ENCODE data around the gene GJA3.

The GJA3 gene

DNA sequence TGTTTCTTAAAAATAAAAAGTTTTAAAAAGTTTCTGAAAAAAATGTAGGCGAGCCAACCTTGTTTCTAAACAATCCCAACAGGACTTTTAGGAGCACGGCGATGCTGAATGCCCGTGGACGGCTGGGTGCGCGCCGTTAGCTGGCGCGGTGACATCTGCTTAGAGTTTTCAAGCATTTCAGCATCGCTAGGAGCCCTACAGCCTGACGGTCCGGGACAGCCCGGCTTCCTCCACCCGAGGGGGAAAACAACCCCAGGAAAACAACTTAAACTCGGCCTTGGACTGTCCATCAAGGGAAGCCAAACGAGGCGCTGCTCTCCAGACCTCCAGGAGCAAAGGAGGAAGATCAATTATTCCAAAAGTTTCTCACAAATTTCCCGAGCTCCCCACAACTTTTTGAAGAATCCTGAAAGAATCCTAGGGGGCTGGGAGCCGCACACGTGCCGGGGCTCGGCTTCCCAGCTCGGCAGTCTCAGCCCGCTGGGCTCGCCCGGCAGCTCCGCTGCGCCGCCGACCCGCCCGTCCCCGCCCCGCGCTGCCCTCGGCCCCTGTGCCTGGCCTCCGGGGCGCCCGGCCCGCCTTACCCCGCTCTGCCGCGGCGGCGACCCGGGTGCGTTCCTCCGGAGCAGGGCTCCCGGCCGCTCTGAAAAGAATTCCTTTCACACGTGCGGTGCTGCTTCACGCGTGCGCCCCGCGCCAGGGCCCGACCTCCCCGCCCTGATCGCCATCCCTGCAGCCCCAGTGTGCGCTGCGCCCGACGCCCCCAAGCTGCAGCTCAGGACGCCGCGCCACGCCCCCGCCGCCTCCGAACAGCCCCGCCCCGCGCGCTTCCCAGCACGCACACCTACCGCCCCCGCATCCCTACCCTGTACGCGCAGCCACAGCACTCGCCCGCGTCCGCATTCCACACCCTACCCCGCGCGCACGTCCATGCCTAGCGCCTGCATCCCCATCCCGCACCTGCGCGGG, at the start of gene GJA3:
Gene GJA3 (minus strand): TSS at position 747 of the 969 bp plus-strand sequence. CDS start 17,764 bp downstream, outside the sequence.
- peak; percentile 41 to 53 for DNase-seq (ENCODE audit: low read depth in 2 of 2)

GRCh38 chr13:20209948-20210347, 49.1 kb upstream of the GJA3 start:
- no peak for DNase-seq (ENCODE audit: low read depth in 2 of 2)

GRCh38 chr13:20206698-20207235, 45.9 kb upstream of the GJA3 start:
- DNase-seq (ENCODE audit: low read depth in 2 of 2) = no peak

DNA sequence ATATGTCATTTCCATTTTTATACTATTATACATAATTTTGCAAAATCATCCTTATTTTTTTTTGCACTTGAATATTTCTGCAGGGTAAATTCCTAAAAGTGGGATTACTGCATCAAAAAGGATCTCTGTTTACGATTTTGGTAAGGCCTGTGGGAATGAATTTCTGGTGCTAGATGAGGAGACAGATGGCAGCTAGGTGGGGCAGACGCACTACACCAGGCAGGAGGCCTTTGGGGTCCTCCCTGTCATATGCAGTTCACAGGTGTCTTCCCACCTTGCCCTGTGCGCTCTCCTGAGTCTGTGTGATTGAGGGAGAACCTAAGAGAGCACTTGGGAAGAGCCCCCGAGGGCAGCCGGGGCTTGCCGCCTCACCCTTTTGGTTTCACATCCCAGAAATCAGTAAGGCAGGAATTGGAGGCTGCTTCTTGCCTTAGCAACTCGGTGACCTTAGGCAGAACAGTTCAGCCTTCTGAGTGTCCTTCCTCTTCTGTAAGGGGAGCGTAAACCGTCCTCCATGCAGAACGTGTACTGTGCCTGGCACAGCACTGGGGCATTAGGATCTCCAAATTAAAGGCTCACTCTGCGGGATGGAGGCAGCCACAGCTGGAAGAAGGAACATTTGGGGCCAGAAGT, 45.3 kb upstream of the GJA3 start:
- no peak for DNase-seq (ENCODE audit: low read depth in 2 of 2)

DNA sequence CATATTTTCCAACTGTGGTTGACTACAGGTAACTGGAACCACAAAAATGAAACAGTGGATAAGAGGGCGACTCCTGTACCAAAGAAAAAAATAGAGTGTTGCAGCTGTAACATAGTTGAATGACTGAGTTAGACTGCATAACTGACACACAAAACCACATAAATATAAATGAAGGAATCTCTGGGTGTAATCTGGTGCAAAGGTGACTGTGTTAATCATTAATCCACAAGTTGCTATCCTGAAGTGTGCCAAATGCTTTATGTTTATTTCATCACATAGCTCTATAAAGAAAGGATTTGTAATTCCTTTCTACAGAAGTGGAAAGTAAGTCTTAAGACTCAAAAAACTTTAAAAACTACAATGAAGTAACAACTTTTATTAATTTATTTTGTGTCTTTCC, 37.9 kb upstream of the GJA3 start:
- no peak for DNase-seq (ENCODE audit: low read depth in 2 of 2)

GRCh38 chr13:20197361-20197834, 36.5 kb upstream of the GJA3 start:
- no peak for DNase-seq (ENCODE audit: low read depth in 2 of 2)

GRCh38 chr13:20195801-20196200, 34.9 kb upstream of the GJA3 start:
- DNase-seq (ENCODE audit: low read depth in 2 of 2) = no peak

DNA sequence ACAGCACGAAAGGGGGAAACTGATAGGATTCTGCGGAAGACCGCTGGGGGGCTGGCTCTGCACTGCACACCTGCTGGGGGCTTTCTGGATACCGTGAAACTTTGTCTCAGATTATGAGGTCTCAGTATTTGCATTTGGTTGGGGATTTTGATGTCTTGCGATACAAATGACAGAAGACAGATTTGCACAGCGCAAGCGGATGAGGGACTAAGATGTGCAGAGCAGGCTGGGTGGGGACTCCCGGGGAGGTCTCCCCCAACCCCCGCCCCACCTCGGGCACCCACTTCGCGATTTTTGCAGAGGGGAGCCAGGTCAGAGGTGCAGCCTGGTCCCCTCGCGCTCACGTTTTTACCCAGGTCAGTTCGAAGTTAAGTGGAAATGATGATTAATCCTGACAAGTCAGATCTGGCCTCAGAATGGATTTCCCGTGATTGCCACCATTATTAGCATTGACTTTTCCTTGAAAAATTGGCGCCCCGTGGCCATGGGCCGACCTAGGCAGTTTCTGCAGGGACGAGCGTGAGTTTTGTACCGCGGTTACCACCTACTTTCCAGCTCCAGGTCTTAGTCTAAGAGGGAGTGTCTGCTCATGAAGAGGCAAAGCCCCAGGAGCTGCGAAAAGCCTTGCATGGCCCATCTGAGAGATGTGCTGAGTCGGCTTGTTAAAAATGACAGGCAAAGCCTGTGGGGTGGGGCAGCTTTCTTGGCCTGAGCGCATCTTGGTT, 33.2 kb upstream of the GJA3 start:
- DNase-seq (ENCODE audit: low read depth in 2 of 2) = no peak

DNA sequence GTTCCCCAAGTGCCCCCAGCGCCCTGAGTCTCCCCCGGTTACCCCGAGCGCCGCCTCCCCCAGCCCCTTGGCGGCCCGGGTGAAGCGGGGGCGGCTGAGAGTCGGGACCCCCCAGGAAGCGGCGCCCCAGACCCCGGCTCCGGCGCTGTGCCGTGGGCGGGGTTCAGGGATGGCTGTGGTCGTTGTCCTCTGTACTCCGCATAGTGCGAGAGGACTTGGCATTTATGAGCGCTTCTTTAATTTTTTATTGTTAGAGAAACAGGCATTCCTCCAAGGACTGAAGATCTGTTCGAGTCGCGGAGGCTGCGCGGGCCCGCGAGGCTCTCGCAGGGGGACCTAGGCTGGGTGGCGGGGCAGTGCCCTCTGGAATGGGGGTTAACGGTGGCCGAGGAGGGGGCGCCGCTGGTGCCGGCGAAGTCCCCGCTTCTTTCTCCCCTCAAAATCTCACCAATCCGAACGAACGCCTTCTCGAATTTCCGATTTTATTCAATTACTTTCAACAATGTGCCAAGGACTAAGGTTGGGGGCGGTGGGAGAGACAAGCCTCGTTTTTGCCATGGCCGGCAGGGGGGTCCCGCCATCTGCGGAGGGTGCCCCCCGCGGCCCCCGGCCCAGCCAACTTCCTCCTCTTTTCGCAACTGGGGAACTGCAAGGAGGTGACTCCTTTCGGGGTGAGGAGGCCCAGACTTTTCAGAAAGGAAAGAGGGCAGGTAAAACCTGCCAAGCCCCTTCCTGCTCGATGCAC, 32.5 kb upstream of the GJA3 start:
- DNase-seq (ENCODE audit: low read depth in 2 of 2) = no peak

DNA sequence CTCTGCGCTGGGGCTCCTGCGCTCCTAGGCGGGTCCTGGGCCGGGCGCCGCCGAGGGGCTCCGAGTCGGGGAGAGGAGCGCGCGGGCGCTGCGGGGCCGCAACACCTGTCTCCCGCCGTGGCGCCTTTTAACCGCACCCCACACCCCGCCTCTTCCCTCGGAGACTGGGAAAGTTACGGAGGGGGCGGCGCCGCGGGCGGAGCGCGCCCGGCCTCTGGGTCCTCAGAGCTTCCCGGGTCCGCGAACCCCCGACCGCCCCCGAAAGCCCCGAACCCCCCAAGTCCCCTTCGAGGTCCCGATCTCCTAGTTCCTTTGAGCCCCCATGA, 31.9 kb upstream of the GJA3 start, which contains the start of gene GJB2:
Gene GJB2 (minus strand): TSS at position 103 of the 326 bp plus-strand sequence. CDS start 3,357 bp downstream, outside the sequence.
- DNase-seq (ENCODE audit: low read depth in 2 of 2) = no peak

DNA sequence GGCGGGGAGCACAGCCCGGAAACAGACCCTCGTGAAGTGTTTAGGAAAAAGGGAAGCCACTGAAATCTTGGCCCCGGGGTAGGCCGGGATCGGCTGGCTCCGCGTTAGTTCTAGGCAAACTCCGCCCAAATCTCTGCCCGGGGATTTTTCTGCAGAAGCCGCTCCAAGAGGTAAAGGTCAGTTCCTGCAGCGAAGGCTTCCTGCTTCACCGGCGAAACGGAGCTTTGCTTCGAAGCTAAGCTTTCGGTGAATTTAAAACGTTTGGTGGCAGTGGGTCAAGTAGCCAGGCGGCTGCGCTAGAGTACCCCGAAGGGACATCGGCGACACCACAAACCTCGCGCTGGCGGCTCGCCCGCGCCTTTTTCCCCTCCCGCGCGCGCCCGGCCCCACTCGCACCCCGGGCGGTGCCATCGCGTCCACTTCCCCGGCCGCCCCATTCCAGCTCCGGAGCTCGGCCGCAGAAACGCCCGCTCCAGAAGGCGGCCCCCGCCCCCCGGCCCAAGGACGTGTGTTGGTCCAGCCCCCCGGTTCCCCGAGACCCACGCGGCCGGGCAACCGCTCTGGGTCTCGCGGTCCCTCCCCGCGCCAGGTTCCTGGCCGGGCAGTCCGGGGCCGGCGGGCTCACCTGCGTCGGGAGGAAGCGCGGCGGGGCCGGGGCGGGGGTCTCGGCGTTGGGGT, 31.4 kb upstream of the GJA3 start:
- DNase-seq (ENCODE audit: low read depth in 2 of 2) = no peak

GRCh38 chr13:20191311-20192157, 30.7 kb upstream of the GJA3 start:
- DNase-seq (ENCODE audit: low read depth in 2 of 2) = no peak

DNA sequence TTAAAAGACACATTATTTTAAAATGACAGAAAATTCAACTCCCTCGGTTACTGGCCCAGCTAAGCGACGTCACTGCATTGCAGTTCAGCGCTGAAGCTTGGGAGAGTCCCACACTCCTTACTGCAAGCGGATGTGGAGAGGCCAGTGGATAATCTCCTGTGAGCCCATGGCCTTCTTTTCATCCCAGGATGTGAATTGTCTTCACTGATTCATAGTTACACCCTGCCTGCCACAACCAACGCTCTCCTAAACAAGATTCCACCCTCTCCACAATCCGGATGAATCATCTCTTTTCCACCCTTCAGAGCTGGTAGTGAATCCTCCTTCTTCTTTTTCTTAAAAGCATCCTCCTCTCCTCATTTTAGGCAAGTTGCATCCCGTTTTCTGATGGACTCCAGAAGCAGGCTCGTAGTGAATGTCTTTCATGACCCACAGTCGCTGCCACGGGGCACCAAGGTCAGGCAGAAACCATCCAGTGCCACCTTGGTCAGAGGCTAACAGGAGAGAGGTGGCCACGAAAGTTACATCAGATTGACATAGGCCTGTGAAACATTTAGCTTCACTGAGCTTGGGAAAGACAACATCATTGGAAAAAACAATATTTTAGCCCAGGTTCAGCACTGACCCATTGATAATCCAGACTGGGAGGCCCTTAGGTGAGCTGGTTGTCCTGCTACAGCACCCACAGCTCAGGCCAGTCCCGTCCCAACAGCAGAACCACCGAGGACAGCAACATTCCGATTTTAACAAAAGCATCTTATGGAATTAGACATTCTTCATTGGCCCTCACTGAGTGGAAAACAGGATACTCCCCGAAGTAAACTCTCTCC, 29.8 kb upstream of the GJA3 start:
- DNase-seq (ENCODE audit: low read depth in 2 of 2) = no peak

DNA sequence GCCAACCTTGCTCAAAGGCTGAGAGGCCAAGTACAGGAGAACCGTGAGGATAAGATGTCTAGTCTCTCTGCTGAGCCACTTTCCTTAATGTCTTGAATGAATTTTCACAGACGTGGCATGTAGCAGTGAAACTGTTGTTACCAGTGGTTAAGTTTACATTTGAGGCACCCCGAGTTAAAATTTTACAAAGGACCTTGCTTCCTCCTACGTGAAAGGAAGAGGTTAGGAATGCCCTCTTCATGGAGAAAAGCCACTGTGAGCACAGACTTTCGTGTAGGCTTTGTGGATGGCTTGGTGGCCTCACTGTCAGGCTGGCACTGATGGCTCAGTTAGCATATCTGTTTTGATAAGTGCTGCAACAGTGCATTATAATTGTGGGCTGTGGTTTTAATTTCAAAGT, 29.2 kb upstream of the GJA3 start:
- no peak for DNase-seq (ENCODE audit: low read depth in 2 of 2)

GRCh38 chr13:20188667-20189553, 28.1 kb upstream of the GJA3 start:
- no peak for DNase-seq (ENCODE audit: low read depth in 2 of 2)

DNA sequence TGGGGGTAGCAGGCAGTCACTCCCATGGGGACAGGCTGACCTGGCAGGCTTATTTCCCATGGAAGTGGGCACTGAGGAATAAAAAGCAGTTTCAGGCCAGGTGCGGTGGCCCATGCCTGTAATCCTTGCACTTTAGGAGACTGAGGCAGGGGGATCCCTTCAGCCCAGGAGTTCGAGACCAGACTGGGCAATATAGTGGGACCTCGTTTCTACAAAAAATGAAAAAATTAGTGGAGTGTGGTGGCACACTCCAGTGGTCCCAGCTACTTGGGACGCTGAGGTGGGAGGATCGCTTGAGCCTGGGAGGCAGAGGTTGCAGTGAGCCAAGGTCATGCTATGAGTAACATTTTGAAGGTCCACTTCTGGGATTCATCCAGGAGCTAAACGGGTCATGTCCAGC, 25.9 kb upstream of the GJA3 start:
- no peak for DNase-seq (ENCODE audit: low read depth in 2 of 2)

DNA sequence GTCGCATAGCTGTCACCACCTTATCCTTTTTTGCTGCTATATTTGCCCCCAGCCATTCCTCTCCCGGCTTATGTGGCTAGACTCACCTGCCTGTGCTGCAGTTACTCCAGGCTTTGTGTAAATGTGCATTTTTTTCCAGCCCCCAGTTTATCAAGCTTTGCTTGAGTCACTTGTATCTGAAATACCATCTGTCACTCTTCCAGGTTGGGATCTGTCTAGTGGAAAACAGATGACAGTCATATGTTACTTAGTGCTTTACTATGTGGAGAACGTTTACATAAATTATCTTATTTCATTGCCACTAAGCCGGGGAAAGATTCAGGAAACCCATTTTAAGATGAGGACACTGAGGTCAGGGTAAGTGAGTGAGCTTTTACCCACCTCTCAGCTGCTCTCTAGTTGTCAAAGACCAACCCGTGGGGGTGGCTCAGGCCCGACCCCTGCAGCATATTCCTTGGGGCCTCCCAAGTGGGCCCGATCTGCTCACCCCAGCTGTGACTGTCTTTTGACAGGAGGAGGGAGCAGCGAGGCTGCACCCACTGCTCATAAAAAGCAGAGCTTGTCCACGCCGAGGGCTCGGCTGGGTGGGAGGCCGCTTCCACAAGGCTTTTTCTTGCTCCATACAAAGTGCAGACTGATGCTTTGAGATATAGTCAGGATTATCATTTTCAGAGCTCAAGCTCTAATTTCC, 24.7 kb upstream of the GJA3 start:
- no peak for DNase-seq (ENCODE audit: low read depth in 2 of 2)

Measured in stimulated activated CD8-positive, alpha-beta memory T cell treated with anti-CD3 and anti-CD28 coated beads, Interleukin-15, amount 100 ng/mL, for 4 hours (primary cell).